HG02973 (cell line): ENCODE measurements around the gene DEAF1.

Source experiments
- ATAC-seq: cut with Tn5 transposase; IDR thresholded peaks from one replicate; pipeline ENCODE4 v1.9.1; 2021; ENCODE audit warnings: moderate library complexity; ENCODE audit not compliant: unreplicated experiment

The DEAF1 gene

GRCh38 chr11:626475-627307, 68.3 kb downstream of the DEAF1 start, which contains the start of gene SCT:
Gene SCT, minus strand, starts transcription at chr11:627181. Its CDS starts 38 bp downstream, at chr11:627143.
- ATAC-seq = no peak

- ATAC-seq = no peak
These were observed 69.3 kb downstream of the DEAF1 start for GRCh38 chr11:625636-626268.

- no peak for ATAC-seq
These were observed 70.1 kb downstream of the DEAF1 start, which contains the start of gene CDHR5 for GRCh38 chr11:624705-625635. Gene CDHR5, minus strand, starts transcription at chr11:624955. Its CDS starts 53 bp downstream, at chr11:624902.

- ATAC-seq = no peak
These were observed 70.9 kb downstream of the DEAF1 start for GRCh38 chr11:623999-624704.

- no peak for ATAC-seq
These were observed 71.6 kb downstream of the DEAF1 start for GRCh38 chr11:623349-623869.

- ATAC-seq = no peak
These were observed 73.2 kb downstream of the DEAF1 start for GRCh38 chr11:621838-622237.

- ATAC-seq = no peak
These were observed 73.8 kb downstream of the DEAF1 start for GRCh38 chr11:620935-621814.

- no peak for ATAC-seq
These were observed 74.8 kb downstream of the DEAF1 start for GRCh38 chr11:620201-620600.

GRCh38 chr11:619628-620050, 75.4 kb downstream of the DEAF1 start:
- ATAC-seq = no peak

GRCh38 chr11:618856-619627, 76.0 kb downstream of the DEAF1 start:
- ATAC-seq = no peak

- ATAC-seq = no peak
These were observed 76.9 kb downstream of the DEAF1 start for GRCh38 chr11:617912-618682.

- no peak for ATAC-seq
These were observed 77.7 kb downstream of the DEAF1 start for GRCh38 chr11:617199-617911.

- ATAC-seq = no peak
These were observed 78.5 kb downstream of the DEAF1 start for GRCh38 chr11:616320-617198.

GRCh38 chr11:615504-616319, 79.3 kb downstream of the DEAF1 start, which contains the start of gene IRF7:
Gene IRF7, minus strand, starts transcription at chr11:615950. Its CDS starts 586 bp downstream, at chr11:615364.
- peak; percentile 56 for ATAC-seq
